Body of pancreas (tissue), 4 donors: ENCODE results near the gene GLI3.

Experiments used
- CTCF ChIP-seq, 7 experiments: fragments of 450-650 bp in 4 of 7; fragments of 200-600 bp in 3 of 7; sonication (generic) in 3 of 7; IDR thresholded peaks; one replicate each; pipeline ENCODE4 v1.5.1; 2016 to 2019; ENCODE audit warnings: antibody characterized with exemption in 7 of 7
- POLR2A ChIP-seq, 3 donors: fragments of 450-650 bp; IDR thresholded peaks; one replicate each; pipeline ENCODE4 v1.6.1; 2016; ENCODE audit warnings: antibody characterized with exemption in 3 of 3, mild to moderate bottlenecking in 2 of 3

GRCh38 chr7:41994036-41994745 lies 242.8 kb downstream of the GLI3 start:
- TF ChIP-seq CTCF (IDR thresholded peaks at IDR 0.05) (no peak), POLR2A (IDR thresholded peaks at IDR 0.05) (no peak)
